Neural crest cell (in vitro differentiated cells): Measurements from ENCODE around the gene TCTN1. TPM values are rescaled to one million over a fixed set of nuclear protein-coding genes. Genes with fewer than 3 reads are reported as not detected.
"Not testable (repeated sequence)": the region's sequence is repeated elsewhere in the genome, so short reads cannot be mapped to it uniquely, and the experiment has no call there.

ENCODE experiments used
- DNase-seq: peaks from one replicate; pipeline ENCODE4 v3.0.0; 2021; ENCODE audit warnings: low read depth, mixed read lengths, low spot score
- H3K27ac Mint-ChIP-seq: one replicate; pipeline ENCODE4 v1.8.0; 2021; ENCODE audit warnings: mild to moderate bottlenecking, mixed read lengths; ENCODE audit not compliant: unreplicated experiment
- H3K27me3 Mint-ChIP-seq: 2 replicates; pipeline ENCODE4 v1.8.0; 2021; ENCODE audit warnings: low read depth, mild to moderate bottlenecking, mixed read lengths
- H3K36me3 Mint-ChIP-seq: 2 replicates; pipeline ENCODE4 v1.8.0; 2021; ENCODE audit warnings: low read depth, mild to moderate bottlenecking, mixed read lengths
- H3K4me1 Mint-ChIP-seq: 2 replicates; pipeline ENCODE4 v1.8.0; 2021; ENCODE audit warnings: mixed read lengths
- H3K4me3 Mint-ChIP-seq: one replicate; pipeline ENCODE4 v1.8.0; 2021; ENCODE audit warnings: mild to moderate bottlenecking, mixed read lengths
- H3K9me3 Mint-ChIP-seq: 2 replicates; pipeline ENCODE4 v1.8.0; 2021; ENCODE audit warnings: mixed read lengths
- CTCF ChIP-seq: fragments of 200-600 bp; sonication (generic); conservative IDR thresholded peaks from 2 replicates; pipeline ENCODE4 v1.5.0; 2021; ENCODE audit warnings: antibody characterized with exemption, mild to moderate bottlenecking
- total RNA-seq: library from RNA; stranded (reverse); gene quantifications from 2 replicates; pipeline ENCODE4 v1.2.1, GENCODE V29; 2021

Gene TCTN1
- total RNA-seq, 1 donor from 2014 or later: 58.1 TPM

- not testable (repeated sequence) for H3K4me3 Mint-ChIP-seq, H3K27ac Mint-ChIP-seq, H3K4me1 Mint-ChIP-seq, H3K36me3 Mint-ChIP-seq, H3K9me3 Mint-ChIP-seq, H3K27me3 Mint-ChIP-seq
- DNase-seq: peak; percentile 25
- TF ChIP-seq CTCF: peak; percentile 79
Observed at GRCh38 chr12:110602085-110602814, 11.7 kb upstream of the TCTN1 start.

- no peak for TF ChIP-seq CTCF
- Mint-ChIP-seq H3K4me3 (no peak overlapping the region), H3K27ac (no peak overlapping the region), H3K27me3 (no peaks in the 10 kb centered on the region), H3K36me3 (no peaks in the 10 kb centered on the region), H3K9me3 (no peaks in the 10 kb centered on the region), H3K4me1 (no peaks in the 10 kb centered on the region)
- no peak for DNase-seq
Observed at GRCh38 chr12:110606253-110606611, 7.7 kb upstream of the TCTN1 start.

GRCh38 chr12:110613071-110613770, 708 bp upstream of the TCTN1 start:
- no peak for TF ChIP-seq CTCF
- Mint-ChIP-seq H3K9me3 (no peaks in the 10 kb centered on the region), H3K4me3 (peak overlapping the region; percentile 89), H3K27me3 (no peaks in the 10 kb centered on the region), H3K36me3 (no peaks in the 10 kb centered on the region), H3K4me1 (peaks cover 9% of the 10 kb centered on the region), H3K27ac (peak overlapping the region; percentile 89)
- DNase-seq: no peak

- H3K9me3 Mint-ChIP-seq: no peaks in the 10 kb centered on the region
- no peak for DNase-seq
- TF ChIP-seq CTCF: no peak
- H3K36me3 Mint-ChIP-seq: no peaks in the 10 kb centered on the region
- peak overlapping the region; percentile 43 for H3K27ac Mint-ChIP-seq
- no peaks in the 10 kb centered on the region for H3K27me3 Mint-ChIP-seq
- peak overlapping the region; percentile 44 for H3K4me3 Mint-ChIP-seq
- H3K4me1 Mint-ChIP-seq: peaks cover 9% of the 10 kb centered on the region
Observed at GRCh38 chr12:110615171-110615570, 1.2 kb downstream of the TCTN1 start.

- Mint-ChIP-seq H3K9me3 (no peaks in the 10 kb centered on the region), H3K4me3 (no peak overlapping the region)
Observed at GRCh38 chr12:110616471-110617115, 2.7 kb downstream of the TCTN1 start.

More at GRCh38 chr12:110616471-110617115, 2.7 kb downstream of the TCTN1 start:
- no peak for DNase-seq
- peaks cover 9% of the 10 kb centered on the region for H3K4me1 Mint-ChIP-seq
- H3K27me3 Mint-ChIP-seq: no peaks in the 10 kb centered on the region
- H3K27ac Mint-ChIP-seq: no peak overlapping the region
- no peak for TF ChIP-seq CTCF
- H3K36me3 Mint-ChIP-seq: no peaks in the 10 kb centered on the region
